Skeletal muscle satellite cell (primary cell): ENCODE measurements around the gene JMJD1C.
A peak's percentile ranks its signal among the peaks of the same experiment; 100 is the strongest.

Source experiments
- H3K27me3 ChIP-seq: 2 replicates; pipeline ENCODE4 v1.7.0; 2013; ENCODE audit warnings: low read length; ENCODE audit not compliant: control insufficient read depth, insufficient read depth
- H3K36me3 ChIP-seq: 2 replicates; pipeline ENCODE4 v1.7.0; 2013; ENCODE audit warnings: mild to moderate bottlenecking, control low read depth, low read length; ENCODE audit not compliant: insufficient read depth
- H3K4me1 ChIP-seq: 2 replicates; pipeline ENCODE4 v1.7.0; 2013; ENCODE audit warnings: low read length; ENCODE audit not compliant: control insufficient read depth, insufficient read depth
- H3K4me2 ChIP-seq: 2 replicates; pipeline ENCODE4 v1.7.0; 2013; ENCODE audit warnings: mild to moderate bottlenecking, low read length
- H3K4me3 ChIP-seq: 2 replicates; pipeline ENCODE4 v1.7.0; 2013; ENCODE audit warnings: low read length
- H3K9ac ChIP-seq: 2 replicates; pipeline ENCODE4 v1.7.0; 2013; ENCODE audit warnings: mild to moderate bottlenecking, low read depth, low read length, moderate library complexity
- H3K9me3 ChIP-seq: replicated peaks from 2 replicates; pipeline ENCODE4 v1.7.0; 2013; ENCODE audit warnings: mild to moderate bottlenecking, control low read depth, low read length

Gene JMJD1C

DNA sequence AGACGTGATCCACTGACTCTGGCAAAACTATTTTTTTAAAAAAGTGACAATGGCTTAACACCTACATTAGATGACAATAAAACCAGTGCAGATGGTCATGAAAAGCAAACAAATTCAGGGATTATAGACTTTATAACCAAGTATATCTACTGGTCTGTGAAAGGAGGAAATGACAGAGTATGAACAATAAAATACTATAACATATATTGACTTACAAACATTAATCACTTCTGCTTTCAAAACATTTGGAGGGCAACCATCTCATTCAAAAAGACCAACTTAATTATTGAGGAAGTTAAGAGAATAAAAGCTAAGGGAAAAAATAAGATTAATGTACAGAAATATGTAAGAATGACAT is 34.8 kb downstream of the JMJD1C start:
- peaks cover 25% of the 10 kb centered on the region for H3K4me1 ChIP-seq
- no peak overlapping the region for H3K4me3 ChIP-seq
- no peaks in the 10 kb centered on the region for H3K9me3 ChIP-seq
- H3K4me2 ChIP-seq, result no peak overlapping the region
- no peaks in the 10 kb centered on the region for H3K27me3 ChIP-seq
- H3K9ac ChIP-seq, result no peak overlapping the region
- H3K36me3 ChIP-seq, result no peaks in the 10 kb centered on the region

GRCh38 chr10:63430091-63430998 is 35.4 kb downstream of the JMJD1C start:
- Histone ChIP-seq H3K9me3 (no peaks in the 10 kb centered on the region), H3K4me2 (no peak overlapping the region), H3K36me3 (no peaks in the 10 kb centered on the region), H3K4me3 (no peak overlapping the region), H3K4me1 (peaks cover 25% of the 10 kb centered on the region), H3K9ac (no peak overlapping the region), H3K27me3 (no peaks in the 10 kb centered on the region)

DNA sequence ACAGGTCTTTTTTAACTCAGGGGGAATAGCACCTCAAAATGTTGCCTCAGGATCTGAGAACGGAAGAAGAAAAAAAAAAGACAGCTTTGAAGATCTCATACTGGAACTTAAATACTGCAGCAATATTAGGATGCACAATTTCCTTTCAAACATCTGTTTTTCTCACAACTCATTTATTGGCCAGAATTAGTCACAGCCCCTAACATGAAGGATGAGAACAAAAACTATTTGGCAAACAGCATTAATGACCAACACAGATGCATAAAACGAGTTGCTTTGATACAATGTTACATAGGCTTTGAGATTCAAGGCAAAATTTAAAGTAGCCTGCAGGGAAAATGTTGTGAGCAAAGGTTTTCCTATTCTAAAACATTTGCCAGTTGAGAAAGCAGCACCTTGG is 36.5 kb downstream of the JMJD1C start:
- H3K9me3 ChIP-seq, result no peaks in the 10 kb centered on the region
- peaks cover 25% of the 10 kb centered on the region for H3K4me1 ChIP-seq
- no peaks in the 10 kb centered on the region for H3K36me3 ChIP-seq
- H3K9ac ChIP-seq, result no peak overlapping the region
- no peaks in the 10 kb centered on the region for H3K27me3 ChIP-seq
- no peak overlapping the region for H3K4me3 ChIP-seq
- peak overlapping the region; percentile 23 for H3K4me2 ChIP-seq

GRCh38 chr10:63427013-63427412 is 38.8 kb downstream of the JMJD1C start:
- H3K4me3 ChIP-seq, result no peak overlapping the region
- H3K4me1 ChIP-seq, result peaks cover 23% of the 10 kb centered on the region
- H3K9me3 ChIP-seq, result no peaks in the 10 kb centered on the region
- H3K36me3 ChIP-seq, result no peaks in the 10 kb centered on the region
- H3K27me3 ChIP-seq, result no peaks in the 10 kb centered on the region
- H3K9ac ChIP-seq, result no peak overlapping the region
- no peak overlapping the region for H3K4me2 ChIP-seq

- peaks cover 21% of the 10 kb centered on the region for H3K4me1 ChIP-seq
- no peak overlapping the region for H3K4me3 ChIP-seq
- H3K9me3 ChIP-seq, result no peaks in the 10 kb centered on the region
- H3K9ac ChIP-seq, result no peak overlapping the region
- H3K4me2 ChIP-seq, result no peak overlapping the region
- no peaks in the 10 kb centered on the region for H3K36me3 ChIP-seq
- no peaks in the 10 kb centered on the region for H3K27me3 ChIP-seq
Measured at GRCh38 chr10:63425512-63425911, 40.3 kb downstream of the JMJD1C start.

GRCh38 chr10:63424576-63424975 is 41.2 kb downstream of the JMJD1C start:
- Histone ChIP-seq H3K4me2 (no peak overlapping the region), H3K36me3 (no peaks in the 10 kb centered on the region), H3K4me3 (no peak overlapping the region), H3K4me1 (peaks cover 11% of the 10 kb centered on the region), H3K27me3 (no peaks in the 10 kb centered on the region), H3K9me3 (no peaks in the 10 kb centered on the region), H3K9ac (no peak overlapping the region)

DNA sequence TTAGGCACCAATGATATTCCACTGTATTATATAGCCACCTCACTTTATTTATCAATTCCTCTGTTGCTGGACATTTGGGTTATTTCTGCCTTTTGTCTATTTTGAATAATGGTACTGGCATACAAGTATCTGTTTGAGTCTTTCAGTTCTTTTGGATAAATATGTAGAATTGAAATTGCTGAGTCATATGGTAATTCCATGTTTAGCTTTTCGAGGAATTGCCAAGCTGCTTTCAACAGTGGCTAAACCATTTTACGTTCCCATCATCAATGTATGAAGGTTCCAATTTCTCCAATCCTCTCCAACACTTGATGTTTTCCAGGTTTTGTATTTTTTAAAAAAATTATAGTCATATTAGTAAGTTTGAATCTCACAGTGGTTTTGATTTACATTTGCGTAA is 42.3 kb downstream of the JMJD1C start:
- H3K9me3 ChIP-seq, result no peaks in the 10 kb centered on the region
- H3K4me2 ChIP-seq, result no peak overlapping the region
- no peaks in the 10 kb centered on the region for H3K36me3 ChIP-seq

DNA sequence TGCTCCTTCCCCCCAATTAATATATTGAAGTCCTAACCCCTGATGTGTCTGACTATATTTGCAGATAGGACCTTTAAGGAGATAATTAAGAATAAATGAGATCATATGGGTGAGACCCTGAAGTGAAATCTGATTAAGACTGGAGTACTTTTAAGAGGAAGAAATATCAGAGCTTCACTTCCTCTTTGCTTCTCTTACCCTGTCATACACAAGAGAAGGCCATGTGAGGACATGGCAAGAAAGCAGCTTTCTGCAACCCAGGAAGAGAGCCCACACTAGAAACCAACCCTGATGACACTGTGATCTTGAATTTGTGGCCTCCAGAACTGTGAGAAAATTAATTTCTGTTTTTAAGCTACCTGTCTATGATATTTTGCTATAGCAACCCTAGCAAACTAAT is 44.2 kb downstream of the JMJD1C start:
- Histone ChIP-seq H3K9me3 (no peaks in the 10 kb centered on the region), H3K4me2 (no peak overlapping the region), H3K4me3 (no peak overlapping the region), H3K4me1 (peaks cover 3% of the 10 kb centered on the region), H3K27me3 (no peaks in the 10 kb centered on the region), H3K9ac (no peak overlapping the region), H3K36me3 (no peaks in the 10 kb centered on the region)

More for the DNA sequence above, 42.3 kb downstream of the JMJD1C start:
- no peaks in the 10 kb centered on the region for H3K27me3 ChIP-seq
- peaks cover 3% of the 10 kb centered on the region for H3K4me1 ChIP-seq
- H3K4me3 ChIP-seq, result no peak overlapping the region
- H3K9ac ChIP-seq, result no peak overlapping the region

DNA sequence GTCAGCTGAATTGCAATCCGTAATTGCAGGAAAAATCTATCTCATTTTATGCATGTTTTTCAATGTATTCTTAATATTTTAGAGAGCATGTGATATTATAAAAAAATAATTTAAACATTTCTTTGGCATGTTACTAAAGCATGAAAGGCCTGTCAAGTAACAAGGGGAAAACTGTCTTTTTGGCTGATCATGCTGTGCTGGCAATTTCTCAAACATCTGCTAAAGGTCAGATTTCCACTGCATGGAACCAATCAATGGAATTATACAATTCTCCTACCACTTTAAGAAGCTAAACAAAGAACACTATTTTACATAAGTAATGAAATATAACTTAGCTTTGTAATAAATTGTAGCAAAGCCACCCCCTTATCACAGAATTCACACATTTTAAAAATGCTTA is 49.4 kb downstream of the JMJD1C start:
- peaks cover 17% of the 10 kb centered on the region for H3K4me1 ChIP-seq
- H3K9me3 ChIP-seq, result no peaks in the 10 kb centered on the region
- no peaks in the 10 kb centered on the region for H3K27me3 ChIP-seq
- no peaks in the 10 kb centered on the region for H3K36me3 ChIP-seq
- H3K9ac ChIP-seq, result no peak overlapping the region
- no peak overlapping the region for H3K4me2 ChIP-seq
- no peak overlapping the region for H3K4me3 ChIP-seq

DNA sequence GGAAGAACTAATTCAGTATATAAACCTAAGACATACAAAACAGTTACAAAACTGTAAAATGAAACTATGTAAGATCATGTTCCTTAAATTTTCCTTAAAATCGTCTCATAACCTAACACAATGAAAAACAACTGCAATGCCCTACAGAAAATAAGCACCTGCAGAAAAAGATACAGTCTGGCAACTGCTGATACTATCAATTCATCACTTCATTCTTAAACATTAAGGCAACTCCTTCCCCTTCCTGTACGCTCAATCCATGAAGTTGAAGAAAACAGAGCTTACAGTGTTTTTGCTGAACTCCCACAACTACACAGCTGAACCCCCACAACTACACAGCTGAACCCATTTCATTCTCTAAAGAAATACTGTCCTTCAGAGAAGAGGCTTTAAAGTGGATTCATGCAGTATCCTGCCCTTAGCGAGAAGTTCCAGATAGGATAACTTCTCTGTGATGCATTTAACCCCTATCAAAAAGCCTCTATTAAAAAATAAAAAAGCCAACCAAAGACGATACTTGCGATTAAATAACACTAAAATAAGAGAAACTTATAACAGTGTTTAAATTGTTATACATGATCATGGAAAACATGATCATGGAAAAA is 50.0 kb downstream of the JMJD1C start:
- Histone ChIP-seq H3K36me3 (no peaks in the 10 kb centered on the region), H3K4me3 (no peak overlapping the region), H3K9me3 (no peaks in the 10 kb centered on the region), H3K4me1 (peaks cover 17% of the 10 kb centered on the region), H3K9ac (no peak overlapping the region), H3K4me2 (peak overlapping the region; percentile 32), H3K27me3 (no peaks in the 10 kb centered on the region)

GRCh38 chr10:63414481-63415260 is 51.1 kb downstream of the JMJD1C start:
- Histone ChIP-seq H3K4me2 (no peak overlapping the region), H3K36me3 (no peaks in the 10 kb centered on the region), H3K4me1 (peaks cover 25% of the 10 kb centered on the region), H3K27me3 (no peaks in the 10 kb centered on the region), H3K9me3 (no peaks in the 10 kb centered on the region), H3K4me3 (no peak overlapping the region), H3K9ac (no peak overlapping the region)
